SU-DHL-6 (cell line): ENCODE data around the gene FXYD2.

Source experiments
- CTCF ChIP-seq: fragments of 200-600 bp; sonication (generic); IDR thresholded peaks from one replicate; pipeline ENCODE4 v1.5.1; 2017; ENCODE audit warnings: antibody characterized with exemption, mild to moderate bottlenecking, low read length, moderate library complexity; ENCODE audit not compliant: insufficient read depth, poor library complexity, severe bottlenecking
- EZH2phosphoT487 ChIP-seq: fragments of 200-600 bp; sonication (generic), shearing (Covaris generic); conservative IDR thresholded peaks from 2 replicates; pipeline ENCODE4 v1.6.1; 2018; ENCODE audit warnings: mild to moderate bottlenecking, antibody characterized with exemption, low read length, moderate library complexity, mixed read lengths

GRCh38 chr11:117806846-117807245 lies 17.7 kb downstream of the FXYD2 start:
- TF ChIP-seq EZH2phosphoT487 (no peak), CTCF (no peak)
